SK-N-MC (cell line): Measurements from ENCODE around the gene TCF7L1.

Source experiments
- EZH2 ChIP-seq: fragments of 200-600 bp; sonication (generic); IDR thresholded peaks from one replicate; pipeline ENCODE4 v1.6.1; 2017; ENCODE audit warnings: antibody characterized with exemption
- POLR2AphosphoS5 ChIP-seq: IDR thresholded peaks from 2 replicates; pipeline ENCODE4 v1.6.1; 2012; ENCODE audit warnings: mild to moderate bottlenecking, low read depth, low read length, borderline replicate concordance

DNA sequence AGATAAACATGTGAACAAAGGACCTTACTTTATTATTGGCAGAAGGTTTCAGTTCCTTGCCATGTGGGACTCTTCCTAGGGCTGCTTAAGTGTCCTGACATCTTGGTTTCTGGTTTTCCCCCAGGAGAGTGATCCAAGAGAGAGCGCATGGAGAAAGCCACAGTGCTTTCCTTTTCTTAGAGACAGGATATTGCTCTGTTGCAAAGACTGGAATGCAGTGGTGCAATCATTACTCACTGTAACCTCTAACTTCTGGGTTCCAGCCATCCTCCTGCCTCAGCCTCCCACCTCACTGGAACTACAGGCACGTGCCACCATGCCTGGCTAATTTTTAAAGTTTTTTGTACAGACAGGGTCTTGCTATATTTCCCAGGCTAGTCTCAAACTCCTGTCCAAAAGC is 38.1 kb upstream of the TCF7L1 start:
- no peak for TF ChIP-seq EZH2
- TF ChIP-seq POLR2AphosphoS5 = no peak
